H1 (cell line): ENCODE measurements around the gene UBAP2. TPM values are rescaled to one million over a fixed set of nuclear protein-coding genes. Genes with fewer than 3 reads are reported as not detected.

ENCODE experiments used
- CTCF ChIA-PET: fragments of 300-600 bp; sonication (Branson Sonifier 250); formaldehyde crosslinking; loops from one replicate; lab custom pipeline; 2021; ENCODE audit not compliant: partially characterized antibody; lab: Charles Lee
- POLR2A ChIA-PET: fragments of 300-600 bp; sonication (Branson Sonifier 250); formaldehyde crosslinking; loops from one replicate; lab custom pipeline; 2021; ENCODE audit warnings: inconsistent platforms; ENCODE audit not compliant: partially characterized antibody; lab: Charles Lee
- DNase-seq, 2 experiments: peaks; one replicate each; pipeline versions ENCODE4 v3.0.0 to v3.0.0-alpha.2; 2010 to 2022; ENCODE audit warnings: low spot score in 2 of 2, low read depth in 1 of 2, mixed read lengths in 1 of 2
- FAIRE-seq: peaks from 2 replicates; lab custom pipeline; 2011; peaks lifted over from hg19 to GRCh38; lab: Jason Lieb, UNC
- H2AFZ ChIP-seq: 2 replicates; pipeline ENCODE4 v1.8.1; 2012; ENCODE audit warnings: low read length, inconsistent platforms
- H2AK5ac ChIP-seq: 2 replicates; pipeline ENCODE4 v1.6.1; 2013; ENCODE audit warnings: low read depth, low read length
- H2BK120ac ChIP-seq: replicated peaks from 2 replicates; pipeline ENCODE3; 2013; ENCODE audit warnings: low read depth, low read length, inconsistent platforms
- H2BK12ac ChIP-seq: 2 replicates; pipeline ENCODE4 v1.6.1; 2013; ENCODE audit warnings: low read depth, low read length
- H2BK15ac ChIP-seq: 2 replicates; pipeline ENCODE4 v1.6.1; 2013; ENCODE audit warnings: low read length
- H2BK20ac ChIP-seq: 2 replicates; pipeline ENCODE4 v1.6.1; 2013; ENCODE audit warnings: low read length
- H2BK5ac ChIP-seq: 2 replicates; pipeline ENCODE4 v1.6.1; 2013; ENCODE audit warnings: low read depth, low read length
- H3K14ac ChIP-seq: 2 replicates; pipeline ENCODE4 v1.6.1; 2013; ENCODE audit warnings: inconsistent platforms; ENCODE audit not compliant: insufficient read length
- H3K18ac ChIP-seq: 2 replicates; pipeline ENCODE4 v1.6.1; 2013; ENCODE audit warnings: low read length; ENCODE audit errors: extremely low read depth
- H3K23ac ChIP-seq: 2 replicates; pipeline ENCODE4 v1.6.1; 2013; ENCODE audit warnings: inconsistent platforms; ENCODE audit not compliant: insufficient read length
- H3K23me2 ChIP-seq: 2 replicates; pipeline ENCODE4 v1.6.1; 2013; ENCODE audit warnings: low read depth, low read length
- H3K27ac ChIP-seq: 2 replicates; pipeline ENCODE4 v1.6.1; 2011; ENCODE audit warnings: low read depth, low read length, inconsistent platforms
- H3K27me3 ChIP-seq, 4 experiments: replicated peaks in 1 of 4; 1 replicate in 1 of 4; 2 replicates in 3 of 4; pipeline versions ENCODE4 v1.6.1 to v1.8.1; 2011 to 2013; ENCODE audit warnings: low read length in 3 of 4, mild to moderate bottlenecking in 3 of 4, inconsistent platforms in 2 of 4, mixed read lengths in 2 of 4, moderate library complexity in 1 of 4; ENCODE audit not compliant: control insufficient read depth in 3 of 4, insufficient read depth in 3 of 4; ENCODE audit errors: extremely low read depth in 1 of 4
- H3K36me3 ChIP-seq, 4 experiments: 2 replicates each; pipeline versions ENCODE4 v1.6.1 to v1.8.1; 2011 to 2013; ENCODE audit warnings: mild to moderate bottlenecking in 4 of 4, low read length in 3 of 4, moderate library complexity in 2 of 4, control low read depth in 1 of 4, inconsistent platforms in 1 of 4; ENCODE audit not compliant: insufficient read depth in 4 of 4, control insufficient read depth in 2 of 4
- H3K4ac ChIP-seq: replicated peaks from 2 replicates; pipeline ENCODE3; 2013; ENCODE audit warnings: low read length, low read depth, mixed read lengths, inconsistent platforms; ENCODE audit not compliant: insufficient read length
- H3K4me1 ChIP-seq, 4 experiments: replicated peaks in 1 of 4; 1 replicate in 1 of 4; 2 replicates in 3 of 4; pipeline versions ENCODE4 v1.6.1 to v1.8.1; 2011 to 2013; ENCODE audit warnings: low read length in 3 of 4, inconsistent platforms in 2 of 4, mixed read lengths in 1 of 4; ENCODE audit not compliant: insufficient read depth in 4 of 4, control insufficient read depth in 3 of 4
- H3K4me2 ChIP-seq, 2 experiments: 2 replicates each; pipeline versions ENCODE4 v1.6.1 to v1.8.1; 2011 to 2013; ENCODE audit warnings: low read depth in 2 of 2, low read length in 2 of 2, control low read depth in 1 of 2, inconsistent platforms in 1 of 2, mild to moderate bottlenecking in 1 of 2; ENCODE audit not compliant: insufficient read depth in 1 of 2
- H3K4me3 ChIP-seq, 4 experiments: fragments of 200-600, 300-600 bp in 1 of 4; sonication (generic), shearing (Covaris generic), sonication (Bioruptor Twin) in 1 of 4; 2 replicates each; pipeline versions ENCODE4 v1.5.1 to v1.8.1; 2011 to 2016; ENCODE audit warnings: low read length in 4 of 4, low read depth in 3 of 4, control low read depth in 2 of 4, inconsistent platforms in 2 of 4, mild to moderate bottlenecking in 2 of 4, mixed read lengths in 1 of 4, moderate library complexity in 1 of 4; ENCODE audit not compliant: insufficient read depth in 2 of 4; ENCODE audit errors: extremely low read depth in 1 of 4
- H3K56ac ChIP-seq: replicated peaks from 2 replicates; pipeline ENCODE3; 2013; ENCODE audit warnings: low read depth, mild to moderate bottlenecking, mixed read lengths, low read length, inconsistent platforms; ENCODE audit not compliant: insufficient read length
- H3K79me1 ChIP-seq: 2 replicates; pipeline ENCODE4 v1.6.1; 2013; ENCODE audit warnings: low read depth, low read length, control low read depth
- H3K79me2 ChIP-seq, 2 experiments: 2 replicates each; pipeline versions ENCODE4 v1.6.1 to v1.8.1; 2012 to 2013; ENCODE audit warnings: low read length in 2 of 2, mild to moderate bottlenecking in 2 of 2, inconsistent platforms in 1 of 2; ENCODE audit not compliant: insufficient read depth in 2 of 2, control insufficient read depth in 1 of 2
- H3K9ac ChIP-seq, 4 experiments: replicated peaks in 1 of 4; 1 replicate in 1 of 4; 2 replicates in 3 of 4; pipeline versions ENCODE4 v1.6.1 to v1.8.1; 2011 to 2013; ENCODE audit warnings: low read depth in 3 of 4, low read length in 3 of 4, control low read depth in 2 of 4, mild to moderate bottlenecking in 2 of 4, moderate library complexity in 2 of 4, inconsistent platforms in 1 of 4; ENCODE audit errors: extremely low read depth in 1 of 4
- H3K9me3 ChIP-seq, 2 experiments: 2 replicates each; pipeline versions ENCODE4 v1.6.1 to v1.8.1; 2012 to 2013; ENCODE audit warnings: mild to moderate bottlenecking in 2 of 2, moderate library complexity in 2 of 2, control low read depth in 1 of 2, inconsistent platforms in 1 of 2, low read depth in 1 of 2, low read length in 1 of 2, mixed read lengths in 1 of 2; ENCODE audit not compliant: insufficient read depth in 2 of 2
- H4K20me1 ChIP-seq, 2 experiments: replicated peaks in 1 of 2; 2 replicates each; pipeline versions ENCODE3 to v1.8.1; 2011 to 2013; ENCODE audit warnings: inconsistent platforms in 2 of 2, low read length in 2 of 2, mild to moderate bottlenecking in 1 of 2; ENCODE audit not compliant: insufficient read depth in 2 of 2, control insufficient read depth in 1 of 2
- H4K5ac ChIP-seq: 2 replicates; pipeline ENCODE4 v1.6.1; 2013; ENCODE audit warnings: low read length, low read depth, mixed read lengths, inconsistent platforms; ENCODE audit not compliant: insufficient read length
- H4K8ac ChIP-seq: 2 replicates; pipeline ENCODE4 v1.8.0; 2013; ENCODE audit warnings: mild to moderate bottlenecking, moderate library complexity, low read length, inconsistent platforms; ENCODE audit not compliant: insufficient read depth; ENCODE audit errors: extremely low read depth
- H4K91ac ChIP-seq: replicated peaks from 2 replicates; pipeline ENCODE3; 2013; ENCODE audit warnings: low read length, mixed read lengths, inconsistent platforms; ENCODE audit not compliant: insufficient read length
- BCL11A ChIP-seq, 2 experiments: IDR thresholded peaks; one replicate each; pipeline ENCODE4 v1.6.1; 2011; ENCODE audit warnings: low read depth in 2 of 2, low read length in 2 of 2, mild to moderate bottlenecking in 2 of 2
- BRCA1 ChIP-seq: IDR thresholded peaks from 2 replicates; pipeline ENCODE4 v1.6.1; 2012; ENCODE audit warnings: low read depth, low read length, improper control_type of control experiment
- CBX5 ChIP-seq: fragments of 300-800, 300-1000 bp; sonication (generic); IDR thresholded peaks from 2 replicates; pipeline ENCODE4 v1.7.1; 2016; ENCODE audit warnings: antibody characterized with exemption, low read length, low read depth
- CEBPB ChIP-seq: IDR thresholded peaks from 2 replicates; pipeline ENCODE4 v1.6.1; 2012; ENCODE audit warnings: low read depth, low read length
- RNF2 ChIP-seq: fragments of 200-900, 300-1000 bp; sonication (generic); IDR thresholded peaks from 2 replicates; pipeline ENCODE4 v1.7.1; 2016; ENCODE audit warnings: borderline replicate concordance, low read depth, mild to moderate bottlenecking, antibody characterized with exemption, low read length; ENCODE audit not compliant: poor library complexity, severe bottlenecking; ENCODE audit errors: missing control alignments
- polyA plus RNA-seq, 7 experiments: library from polyadenylated mRNA; depleted of rRNA in 3 of 7; stranded (reverse) in 5 of 7; unstranded in 2 of 7; fragments of >200 nt in 5 of 7; fragments of 200-250 nt in 2 of 7; gene quantifications; 1 replicate in 5 of 7; 2 replicates in 1 of 7; 4 replicates in 1 of 7; pipeline versions ENCODE4 v1.2.1 to v1.2.3, GENCODE V29; 2011 to 2013; ENCODE audit warnings: missing spikeins in 2 of 7, mixed read lengths in 2 of 7
- total RNA-seq: library from RNA; stranded (reverse); fragmentation: NEBNext Ultra II Directional; extraction: Animal tissue kit (Norgen Biotek cat#: 25700); gene quantifications from 2 replicates; pipeline ENCODE4 v1.2.1, GENCODE V29; 2021

UBAP2 gene
- total and polyA plus RNA-seq, 2 of the 8 experiments (the other 6 are each of a cell fraction or from before 2014, with no cell fraction given) = 75.0 to 81.4 TPM

DNA sequence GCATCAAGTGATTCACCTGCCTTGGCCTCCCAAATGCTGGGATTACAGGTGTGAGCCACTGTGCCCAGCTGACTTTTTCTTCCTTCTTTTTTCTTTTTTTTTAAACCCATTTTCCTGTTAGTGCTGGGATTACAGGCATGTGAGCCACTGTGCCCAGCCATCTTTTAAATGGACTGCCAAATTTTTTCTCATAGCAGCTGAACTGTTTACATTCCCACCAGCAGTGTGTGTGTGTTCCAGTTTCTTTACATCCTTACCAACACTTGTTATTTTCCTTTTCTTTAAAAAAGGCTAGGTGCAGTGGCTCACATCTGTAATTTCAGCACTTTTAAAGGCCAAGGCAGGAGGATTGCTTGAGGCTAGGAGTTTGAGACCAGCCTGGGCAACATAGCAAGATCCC lies 154.8 kb downstream of the UBAP2 start:
- H3K56ac ChIP-seq = no peak overlapping the region
- POLR2A ChIA-PET = interaction anchor here (0.7 kb wide), 1 partner anchor 57 kb away, joined by 3 read pairs; no protein-coding TSS in a partner anchor
- H3K79me2 ChIP-seq = peaks cover 0 to 39% of the 10 kb centered on the region in 2 experiments; a peak in 2 of 4 replicates
- no peaks in the 10 kb centered on the region for H3K4me1 ChIP-seq
- H4K8ac ChIP-seq = no peak overlapping the region
- no peaks in the 10 kb centered on the region for H3K9me3 ChIP-seq
- no peaks in the 10 kb centered on the region; a peak in 1 of 8 replicates for H3K36me3 ChIP-seq
- H3K79me1 ChIP-seq = no peaks in the 10 kb centered on the region
- H3K23ac ChIP-seq = no peak overlapping the region
- no peaks in the 10 kb centered on the region for H3K27me3 ChIP-seq
- H2BK5ac ChIP-seq = no peak overlapping the region
- no peak overlapping the region for H3K4me3 ChIP-seq
- H3K27ac ChIP-seq = no peak overlapping the region
- H2AFZ ChIP-seq = no peak overlapping the region
- H3K4ac ChIP-seq = no peak overlapping the region
- H3K14ac ChIP-seq = no peak overlapping the region
- H4K5ac ChIP-seq = no peak overlapping the region
- H2BK15ac ChIP-seq = no peak overlapping the region
- H2BK12ac ChIP-seq = no peak overlapping the region
- TF ChIP-seq RNF2 = no peak
- no peak for TF ChIP-seq CEBPB
- TF ChIP-seq BRCA1 = no peak
- no peak for TF ChIP-seq CBX5
- TF ChIP-seq BCL11A (IDR thresholded peaks at IDR 0.05; ENCODE audit: low read depth in 2 of 2, low read length in 2 of 2) = no peak
- peaks cover 0 to 5% of the 10 kb centered on the region in 2 experiments for H4K20me1 ChIP-seq
- H2AK5ac ChIP-seq = no peak overlapping the region
- DNase-seq = no peak
- no peak for FAIRE-seq
- no peaks in the 10 kb centered on the region for H3K23me2 ChIP-seq
- no peak overlapping the region for H2BK120ac ChIP-seq
- no peak overlapping the region for H3K18ac ChIP-seq
- CTCF ChIA-PET = interaction anchor here (0.7 to 1.5 kb wide), 2 partner anchors 12 to 14 kb away, joined by 3 to 4 read pairs; no protein-coding TSS in a partner anchor
- no peak overlapping the region for H2BK20ac ChIP-seq
- H4K91ac ChIP-seq = no peak overlapping the region
- no peak overlapping the region for H3K9ac ChIP-seq
- no peak overlapping the region for H3K4me2 ChIP-seq
